Left hindlimb (tissue), 1 donor: ENCODE measurements around the gene DDX17.

Experiments used
- DNase-seq: peaks from one replicate; pipeline ENCODE4 v3.0.0-alpha.2; 2018

Gene DDX17

DNA sequence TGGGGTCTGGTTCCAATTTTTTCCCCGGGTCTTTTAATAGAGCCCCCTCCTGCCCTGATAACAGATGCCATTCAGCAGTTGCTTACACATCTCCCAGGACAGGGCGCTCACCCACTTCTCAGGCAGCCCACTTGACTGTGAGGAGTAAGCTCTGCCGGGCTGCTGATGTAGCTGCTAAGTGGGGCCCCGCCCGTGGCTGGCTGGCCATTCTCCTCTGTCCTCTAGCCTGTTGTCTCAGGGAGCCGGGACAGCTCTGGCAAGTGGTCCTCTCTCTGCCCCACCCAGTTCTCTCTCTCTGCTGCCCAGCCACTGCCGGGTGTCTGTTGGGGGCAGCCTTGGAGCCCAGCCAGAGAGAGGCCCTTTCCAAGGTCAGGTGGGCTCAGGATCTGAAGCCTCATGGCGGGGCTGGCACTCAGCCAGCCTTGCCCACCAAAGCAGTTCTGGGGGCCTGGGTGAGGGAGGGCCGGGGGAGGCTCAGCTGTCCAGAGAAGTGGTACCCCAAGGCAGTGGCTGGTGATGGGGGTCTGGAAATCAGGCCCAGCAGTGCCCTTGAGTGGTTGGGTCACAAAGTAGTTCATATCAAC is 60.0 kb downstream of the DDX17 start:
- no peak for DNase-seq

DNA sequence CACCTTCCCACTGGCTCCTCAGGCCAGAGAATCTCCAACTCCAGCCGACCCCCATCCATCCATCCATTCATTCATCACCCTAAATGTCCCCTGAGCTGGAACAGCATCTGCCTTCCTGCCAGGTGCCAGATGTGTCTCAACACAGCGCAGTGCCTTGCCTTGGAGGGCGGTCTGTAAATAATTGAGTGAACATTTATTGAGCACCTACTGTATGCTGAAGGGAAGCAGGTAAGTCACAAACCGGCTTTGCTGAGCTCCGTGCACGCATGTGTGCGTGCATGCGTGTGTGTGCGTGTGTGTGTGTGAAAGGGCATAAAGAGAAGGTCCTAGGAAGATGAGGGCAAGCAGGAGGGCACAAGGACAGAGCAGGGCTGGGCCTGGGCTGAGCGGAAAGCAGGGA is 61.3 kb downstream of the DDX17 start:
- no peak for DNase-seq

DNA sequence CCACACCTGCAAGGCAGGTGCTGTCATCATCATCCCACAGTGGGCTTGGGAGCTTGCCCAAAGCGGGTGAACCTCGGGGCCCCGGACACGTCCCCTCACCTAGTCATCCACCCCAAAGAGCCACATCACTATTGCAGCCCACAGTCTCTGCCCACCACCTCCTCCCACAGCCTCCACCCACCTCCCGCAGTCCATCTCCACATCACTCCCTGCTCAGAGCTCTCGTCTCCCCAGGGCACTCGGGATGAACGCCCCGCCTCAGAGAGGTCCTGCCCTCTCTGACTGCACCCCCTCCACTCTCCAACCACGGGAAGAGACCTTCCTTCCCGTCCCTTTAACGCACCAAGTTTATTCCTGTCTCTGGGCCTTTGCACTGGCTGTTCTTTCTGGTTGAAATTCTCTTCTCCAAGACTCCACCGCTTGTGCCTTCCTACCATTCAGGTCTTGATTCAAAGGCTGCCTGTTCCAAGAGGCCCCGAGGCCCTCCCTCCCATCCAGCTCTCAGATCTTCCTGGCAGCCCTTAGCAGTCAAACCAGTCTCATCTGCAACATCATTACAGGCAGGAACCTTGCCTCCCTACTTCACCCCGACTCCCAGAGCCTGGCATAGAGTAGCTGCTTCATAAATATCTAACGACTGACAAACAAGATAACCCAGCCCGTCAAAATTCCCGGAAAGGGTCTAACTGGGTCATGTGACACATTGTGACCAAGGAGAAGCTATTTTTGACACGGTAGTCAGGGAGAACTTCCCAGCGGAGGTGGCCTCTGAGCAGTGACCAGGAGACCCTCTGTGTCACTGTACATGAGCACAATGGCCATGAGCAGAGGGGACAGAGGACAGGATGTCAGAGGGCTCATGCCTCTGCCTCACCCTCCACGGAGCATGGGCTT is 62.2 kb downstream of the DDX17 start:
- DNase-seq = no peak

DNA sequence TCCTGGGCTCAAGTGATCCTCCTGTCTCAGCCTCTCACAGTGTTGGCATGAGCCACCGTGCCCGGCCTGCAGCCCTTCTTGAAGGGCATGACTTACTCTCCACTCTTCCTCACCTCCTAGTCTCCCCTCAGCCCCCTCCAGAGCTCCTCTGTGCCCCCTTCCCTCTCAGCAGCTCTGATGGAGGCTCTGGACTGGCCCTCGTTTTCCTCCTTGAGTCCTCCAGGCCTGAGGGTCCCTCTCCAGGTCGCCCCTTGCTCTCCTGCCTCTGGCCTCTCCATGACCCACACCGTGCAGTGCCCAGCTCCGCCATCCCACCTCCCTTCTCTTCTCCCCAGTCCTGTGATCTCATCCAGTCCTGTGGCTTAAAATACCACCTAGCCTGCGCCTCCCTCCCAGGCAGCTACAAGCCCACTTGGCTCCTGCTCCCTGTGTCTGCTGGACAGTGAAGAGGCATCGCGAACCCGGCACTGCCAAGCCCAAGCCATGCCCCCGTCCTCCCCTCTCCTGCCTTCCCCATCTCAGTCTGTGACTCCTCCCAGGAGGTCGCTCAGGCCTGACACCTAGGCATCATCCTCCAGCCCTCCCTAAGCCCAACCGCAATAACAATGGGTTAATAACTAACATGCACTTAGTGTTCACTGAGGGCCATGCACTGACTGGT is 63.0 kb downstream of the DDX17 start:
- no peak for DNase-seq

DNA sequence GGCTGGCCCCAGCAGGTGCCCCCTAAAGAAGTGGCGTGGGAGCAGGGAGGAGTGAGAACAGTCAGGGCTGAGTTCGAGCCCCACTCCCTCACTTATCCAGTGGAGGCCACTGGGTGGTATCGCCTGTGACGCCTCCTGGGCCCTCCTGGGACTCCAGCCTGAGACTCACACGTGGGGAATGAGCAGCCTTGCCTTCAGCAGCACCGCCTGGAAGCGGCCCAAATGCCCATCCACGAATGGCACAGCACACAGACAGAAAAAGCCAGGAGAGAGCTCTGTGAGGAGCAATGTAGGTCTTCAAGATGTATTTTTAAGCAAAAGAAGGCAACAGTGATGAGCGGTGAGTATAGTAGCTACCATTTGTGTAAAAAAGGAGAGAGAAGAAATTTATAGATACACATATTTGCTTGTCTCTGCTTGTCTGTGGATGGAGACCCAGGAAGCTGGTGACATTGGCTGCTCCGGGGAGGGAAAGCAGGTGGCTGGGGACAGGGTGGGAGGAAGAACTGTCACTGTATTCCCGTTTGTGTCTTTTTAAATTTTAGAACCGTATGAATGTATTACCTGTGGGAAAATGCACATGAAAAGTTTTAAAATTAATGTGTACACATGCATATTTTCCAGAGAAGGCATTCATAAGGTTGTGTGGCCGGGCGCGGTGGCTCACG is 64.4 kb downstream of the DDX17 start:
- DNase-seq = no peak

DNA sequence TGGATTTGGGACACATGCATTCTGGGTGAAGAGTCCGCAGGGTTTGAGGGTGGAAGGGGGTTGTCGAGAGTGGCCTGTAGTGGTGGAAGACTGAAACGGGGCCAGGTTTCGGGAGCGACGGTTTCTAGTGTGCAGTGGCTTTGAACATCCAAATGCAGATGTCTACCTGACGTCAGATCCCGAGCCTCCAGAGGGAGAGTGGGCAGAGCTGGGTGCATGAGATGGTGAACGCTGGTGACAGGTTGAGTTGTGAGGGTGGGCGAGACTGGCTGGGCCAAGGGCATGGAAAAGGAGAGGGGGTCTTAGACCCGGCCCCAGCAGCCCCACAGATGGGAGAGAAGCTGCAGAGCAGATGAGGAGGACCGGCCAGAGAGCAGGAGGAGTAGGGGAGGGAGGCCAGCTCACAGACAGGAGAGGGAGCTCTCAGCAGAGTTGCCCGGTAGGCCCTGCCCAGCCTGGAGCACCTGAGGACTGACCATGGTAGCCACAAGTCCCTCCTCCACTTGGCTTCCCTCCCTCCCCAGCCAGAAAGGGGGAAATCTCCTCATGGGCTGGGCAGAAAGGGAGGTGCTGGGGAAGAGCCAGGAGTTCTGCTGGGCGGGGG is 65.3 kb downstream of the DDX17 start:
- no peak for DNase-seq

DNA sequence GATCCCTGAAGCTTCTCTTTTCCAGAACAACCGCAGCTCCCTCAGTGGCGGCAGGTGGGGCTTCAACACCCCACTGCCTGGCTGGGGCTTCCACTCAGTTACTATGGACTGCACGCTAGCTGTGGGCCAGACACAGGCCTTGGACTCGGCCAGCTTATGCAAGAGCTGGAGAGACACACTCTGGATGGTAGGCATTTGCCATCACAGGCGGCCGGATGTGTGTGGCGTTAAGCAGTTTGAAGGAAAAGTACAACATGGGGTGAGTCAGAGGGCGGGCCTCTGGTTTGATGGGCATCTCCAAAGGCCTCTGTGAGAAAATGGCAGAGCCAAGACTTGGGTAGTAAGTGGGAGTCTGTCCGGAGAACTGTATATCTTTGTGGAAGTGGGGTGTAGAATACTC is 68.7 kb downstream of the DDX17 start:
- DNase-seq = no peak

DNA sequence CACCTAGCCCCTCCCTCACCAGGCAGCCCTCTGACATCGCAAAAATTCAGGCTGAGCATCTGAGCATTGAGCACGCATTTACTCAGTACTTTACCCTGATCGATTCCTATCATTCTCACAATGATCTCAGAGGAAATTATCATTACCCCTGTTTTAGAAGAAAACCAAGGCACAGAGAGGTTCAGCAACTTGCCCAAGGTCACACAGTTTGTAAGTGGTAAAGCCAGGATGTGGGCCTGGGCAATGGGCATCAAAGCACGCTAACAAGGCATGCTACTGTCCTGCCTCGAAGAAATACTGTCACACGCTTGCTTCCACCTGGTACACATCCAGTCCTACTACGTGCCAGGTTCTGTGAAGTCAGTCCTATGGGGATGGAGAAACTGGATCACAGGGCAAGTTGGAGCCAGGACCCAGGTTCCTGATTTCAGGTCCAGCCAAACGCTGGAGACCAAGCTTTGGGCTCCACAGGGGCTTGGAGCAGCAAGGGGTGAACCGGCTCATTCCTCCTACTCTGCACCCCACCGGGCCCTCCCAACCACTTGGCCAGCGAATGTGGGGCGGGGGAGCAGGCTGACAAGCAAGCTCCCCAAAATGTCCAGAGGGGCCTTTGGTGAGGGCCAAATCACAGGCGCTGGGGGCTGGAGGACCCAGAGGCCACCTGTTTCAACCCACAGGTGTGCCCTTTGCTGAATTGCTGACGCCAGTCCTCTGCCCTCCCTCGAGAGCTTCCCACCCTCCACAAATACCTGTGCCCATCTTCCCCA is 69.3 kb downstream of the DDX17 start:
- no peak for DNase-seq

DNA sequence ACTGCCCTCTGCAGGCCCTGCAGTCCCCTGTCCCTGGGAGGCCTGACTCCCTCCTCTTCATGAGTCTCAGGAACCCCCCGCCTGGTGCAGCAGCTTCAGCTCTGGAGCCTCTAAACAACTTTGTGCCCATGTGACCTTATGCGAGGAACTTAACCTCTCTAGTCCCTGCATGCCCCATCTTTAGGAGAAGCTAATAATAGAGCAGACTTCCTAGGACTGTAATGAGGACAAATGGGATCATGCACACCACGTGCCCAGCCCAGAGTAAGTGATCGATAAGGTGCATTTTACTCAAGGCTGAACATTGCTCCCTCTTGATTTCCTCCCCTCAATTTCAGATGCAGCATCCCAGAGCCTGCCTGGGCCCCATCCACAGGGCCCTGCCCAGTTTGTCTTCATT is 70.1 kb downstream of the DDX17 start:
- DNase-seq = no peak

DNA sequence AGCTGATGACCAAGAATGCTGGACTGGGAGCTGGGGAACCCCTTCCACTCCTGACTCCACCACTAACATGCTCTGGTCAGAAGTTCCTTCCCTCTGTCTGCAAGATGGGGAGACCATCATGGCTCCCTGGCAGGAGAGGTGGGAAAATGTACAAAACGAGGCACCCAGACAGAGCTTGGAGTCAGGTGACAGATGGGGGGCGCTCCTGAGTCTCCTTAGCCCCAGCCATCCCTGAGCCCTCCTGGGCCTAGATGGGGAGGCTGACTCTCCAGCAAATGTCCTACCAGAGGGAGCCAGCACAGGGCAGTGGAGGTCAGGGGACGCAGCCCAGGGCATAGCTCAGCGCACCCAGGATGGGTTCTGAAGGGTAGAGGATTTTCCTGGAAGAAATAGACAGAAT is 71.1 kb downstream of the DDX17 start:
- DNase-seq = no peak

DNA sequence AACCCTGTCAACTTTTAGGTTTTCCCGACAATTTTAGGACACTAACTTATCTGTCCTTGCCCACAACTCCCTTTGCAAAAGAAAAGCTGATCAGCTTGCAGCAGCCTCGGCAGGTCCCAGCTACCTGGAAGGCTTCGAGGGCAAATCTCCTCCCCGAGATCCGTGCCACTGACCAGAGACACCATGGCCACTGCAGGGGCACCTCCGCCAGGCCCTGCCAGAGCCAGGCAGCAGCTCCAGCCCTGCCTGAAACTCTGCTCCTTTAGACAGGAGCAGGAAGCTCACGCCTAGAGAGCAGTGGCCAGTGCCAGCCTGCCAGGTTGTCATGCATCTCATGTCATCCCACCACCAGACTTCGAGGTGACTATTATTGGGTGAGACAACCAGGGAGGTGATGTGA is 72.2 kb downstream of the DDX17 start:
- DNase-seq = no peak
